SK-N-SH (cell line): Measurements from ENCODE around the gene WDR6. TPM values are rescaled to one million over a fixed set of nuclear protein-coding genes. Genes with fewer than 3 reads are reported as not detected.
A peak's percentile ranks its signal among the peaks of the same experiment; 100 is the strongest.

ENCODE experiments used
- CTCF ChIA-PET: fragments of 300-600, 350-600 bp; formaldehyde crosslinking; extraction: SDS; loops from one replicate; lab custom pipeline; 2021; lab: Yijun Ruan, JAX
- POLR2A ChIA-PET: fragments of 350-600 bp; sonication (Branson Sonifier 250); formaldehyde crosslinking; extraction: SDS; loops from one replicate; lab custom pipeline; 2020; ENCODE audit warnings: antibody characterized with exemption, inconsistent platforms; lab: Yijun Ruan, JAX
- DNase-seq: peaks from one replicate; pipeline ENCODE4 v3.0.0; 2012
- H2AFZ ChIP-seq: fragments of 200-600 bp; sonication (generic); 2 replicates; pipeline ENCODE4 v1.8.1; 2016; ENCODE audit warnings: antibody characterized with exemption, mild to moderate bottlenecking, low read depth
- H3F3A ChIP-seq: fragments of 200-600 bp; sonication (generic); replicated peaks from 2 replicates; pipeline ENCODE3; 2016; ENCODE audit warnings: antibody characterized with exemption, mild to moderate bottlenecking; ENCODE audit not compliant: insufficient read depth
- H3K27ac ChIP-seq, 2 experiments: fragments of 200-500 bp in 1 of 2; fragments of 200-600 bp in 1 of 2; sonication (Bioruptor generic) in 1 of 2; sonication (generic), shearing (Covaris generic) in 1 of 2; 2 replicates each; pipeline versions ENCODE4 v1.5.1 to v1.6.1; 2014 to 2016; ENCODE audit warnings: low read depth in 2 of 2, inconsistent platforms in 1 of 2, low read length in 1 of 2, mild to moderate bottlenecking in 1 of 2, mixed read lengths in 1 of 2
- H3K27me3 ChIP-seq: fragments of 200-600 bp; sonication (generic), shearing (Covaris generic); 2 replicates; pipeline ENCODE4 v1.6.1; 2016; ENCODE audit warnings: mixed run types; ENCODE audit not compliant: insufficient read depth
- H3K36me3 ChIP-seq, 2 experiments: fragments of 200-500 bp in 1 of 2; fragments of 200-600 bp in 1 of 2; sonication (Bioruptor generic) in 1 of 2; sonication (generic) in 1 of 2; replicated peaks in 1 of 2; 2 replicates each; pipeline versions ENCODE3 to v1.5.1; 2014 to 2016; ENCODE audit warnings: low read length in 1 of 2, mild to moderate bottlenecking in 1 of 2; ENCODE audit not compliant: insufficient read depth in 2 of 2, control insufficient read depth in 1 of 2
- H3K4me1 ChIP-seq, 2 experiments: fragments of 200-500 bp in 1 of 2; fragments of 200-600 bp in 1 of 2; sonication (Bioruptor generic) in 1 of 2; sonication (generic), shearing (Covaris generic) in 1 of 2; 2 replicates each; pipeline versions ENCODE4 v1.5.1 to v1.6.1; 2014 to 2016; ENCODE audit warnings: low read depth in 1 of 2, low read length in 1 of 2, mixed run types in 1 of 2; ENCODE audit not compliant: insufficient read depth in 2 of 2, control insufficient read depth in 1 of 2
- H3K4me2 ChIP-seq: fragments of 200-600 bp; sonication (generic), shearing (Covaris generic); 2 replicates; pipeline ENCODE4 v1.6.1; 2017; ENCODE audit warnings: mixed run types
- H3K4me3 ChIP-seq, 2 experiments: fragments of 200-500 bp in 1 of 2; fragments of 200-600 bp in 1 of 2; sonication (Bioruptor generic) in 1 of 2; sonication (generic), shearing (Covaris generic) in 1 of 2; 2 replicates each; pipeline versions ENCODE4 v1.5.1 to v1.8.1; 2014 to 2016; ENCODE audit warnings: low read depth in 2 of 2, inconsistent platforms in 1 of 2, low read length in 1 of 2, mild to moderate bottlenecking in 1 of 2, mixed read lengths in 1 of 2, moderate library complexity in 1 of 2
- H3K79me2 ChIP-seq: fragments of 200-600 bp; sonication (generic); 2 replicates; pipeline ENCODE4 v1.8.1; 2017; ENCODE audit warnings: mild to moderate bottlenecking; ENCODE audit not compliant: insufficient read depth
- H3K9ac ChIP-seq: fragments of 200-600 bp; sonication (generic); 2 replicates; pipeline ENCODE4 v1.6.1; 2017; ENCODE audit warnings: mixed run types
- H3K9me2 ChIP-seq: fragments of 200-600 bp; sonication (generic); 2 replicates; pipeline ENCODE4 v1.6.1; 2017; ENCODE audit warnings: mixed run types
- H3K9me3 ChIP-seq: fragments of 200-600 bp; sonication (generic); 2 replicates; pipeline ENCODE4 v1.6.1; 2017; ENCODE audit warnings: mixed run types, mild to moderate bottlenecking, moderate library complexity
- H4K20me1 ChIP-seq: fragments of 200-600 bp; sonication (generic); 2 replicates; pipeline ENCODE4 v1.6.1; 2017; ENCODE audit warnings: mild to moderate bottlenecking, mixed run types; ENCODE audit not compliant: insufficient read depth
- CTCF ChIP-seq: fragments of 200-600 bp; sonication (generic); IDR thresholded peaks from 2 replicates; pipeline ENCODE4 v1.6.1; 2017; ENCODE audit warnings: antibody characterized with exemption, mild to moderate bottlenecking, moderate library complexity
- FOSL2 ChIP-seq: IDR thresholded peaks from 2 replicates; pipeline ENCODE4 v1.4.0; 2012; ENCODE audit warnings: low read depth, mild to moderate bottlenecking, moderate library complexity, borderline replicate concordance
- FOXJ3 ChIP-seq: sonication (generic); formaldehyde crosslinking; IDR thresholded peaks from 2 replicates; pipeline ENCODE4 v1.5.1; 2020; ENCODE audit warnings: mild to moderate bottlenecking, missing genetic modification reagents
- FOXM1 ChIP-seq: IDR thresholded peaks from 2 replicates; pipeline ENCODE4 v1.4.0; 2012; ENCODE audit warnings: low read depth, mild to moderate bottlenecking
- GABPA ChIP-seq: IDR thresholded peaks from 2 replicates; pipeline ENCODE4 v1.4.0; 2012; ENCODE audit warnings: low read depth, mild to moderate bottlenecking
- NRF1 ChIP-seq: IDR thresholded peaks from 2 replicates; pipeline ENCODE4 v1.6.1; 2012; ENCODE audit warnings: low read depth, mild to moderate bottlenecking, low read length
- POLR2AphosphoS5 ChIP-seq: IDR thresholded peaks from 2 replicates; pipeline ENCODE4 v1.6.1; 2012; ENCODE audit warnings: low read depth, low read length
- RCOR1 ChIP-seq: fragments of 150-350 bp; IDR thresholded peaks from 2 replicates; pipeline ENCODE4 v1.6.1; 2017; ENCODE audit warnings: antibody characterized with exemption, low read length
- REST ChIP-seq: IDR thresholded peaks from 2 replicates; pipeline ENCODE4 v1.6.1; 2012; ENCODE audit warnings: mild to moderate bottlenecking, low read depth, low read length, moderate library complexity
- RXRA ChIP-seq: IDR thresholded peaks from 2 replicates; pipeline ENCODE4 v1.4.0; 2012; ENCODE audit warnings: low read depth, mild to moderate bottlenecking, borderline replicate concordance
- SMC3 ChIP-seq: IDR thresholded peaks from 2 replicates; pipeline ENCODE4 v1.6.1; 2012; ENCODE audit warnings: low read depth, low read length, improper control_type of control experiment
- TAF1 ChIP-seq: IDR thresholded peaks from 2 replicates; pipeline ENCODE4 v1.6.1; 2012; ENCODE audit warnings: low read depth, mild to moderate bottlenecking, low read length, moderate library complexity, borderline replicate concordance
- TCF12 ChIP-seq: IDR thresholded peaks from 2 replicates; pipeline ENCODE4 v1.4.0; 2012
- TEAD4 ChIP-seq: IDR thresholded peaks from 2 replicates; pipeline ENCODE4 v1.4.0; 2012; ENCODE audit warnings: mild to moderate bottlenecking, borderline replicate concordance; ENCODE audit not compliant: insufficient read depth
- YY1 ChIP-seq: IDR thresholded peaks from 2 replicates; pipeline ENCODE4 v1.4.0; 2012; ENCODE audit warnings: low read depth, mild to moderate bottlenecking
- WGBS: methylation state at CpG from one replicate; pipeline ENCODE4 v1.1.6; 2017; ENCODE audit warnings: low lambda C conversion rate; 5-methylcytosine and 5-hydroxymethylcytosine counted together
- polyA plus RNA-seq, 3 experiments: library from polyadenylated mRNA; depleted of rRNA; stranded (reverse); fragments of >200 nt; gene quantifications; 2 replicates each; pipeline ENCODE4 v1.2.3, GENCODE V29; 2012

The WDR6 gene
- polyA plus RNA-seq, 1 of the 3 experiments (the other 2 are of a cell fraction): 230 TPM

GRCh38 chr3:49025005-49025792, 18.0 kb downstream of the WDR6 start:
- Histone ChIP-seq H3K4me3 (no peak overlapping the region), H3K9me3 (no peaks in the 10 kb centered on the region), H3K9ac (no peak overlapping the region), H3K9me2 (no peaks in the 10 kb centered on the region), H4K20me1 (no peaks in the 10 kb centered on the region), H3K4me1 (peaks cover 10 to 42% of the 10 kb centered on the region in 2 experiments; a peak in 3 of 4 replicates), H3F3A (peaks cover 45% of the 10 kb centered on the region), H3K27ac (peak overlapping the region in 1 of 2 experiments; percentile 34; a peak in 1 of 4 replicates), H3K36me3 (peaks cover 49 to 53% of the 10 kb centered on the region in 2 experiments), H2AFZ (no peak overlapping the region), H3K27me3 (no peaks in the 10 kb centered on the region), H3K4me2 (no peak overlapping the region), H3K79me2 (peaks cover 79% of the 10 kb centered on the region)
- peak; percentile 17 for DNase-seq
- ChIA-PET POLR2A (interaction anchor here (1.0 to 1.9 kb wide), 3 partner anchors 18 to 69 kb away, joined by 4 to 9 read pairs (median 6); partner anchors contain the start of genes QRICH1 and WDR6), CTCF (interaction anchor here (0.9 to 3.6 kb wide), 3 partner anchors 11 to 37 kb away, joined by 3 to 14 read pairs (median 7); partner anchors contain the start of gene WDR6)
- 81% methylated on average over 8 of the region's 13 CpGs for WGBS
- no peak for TF ChIP-seq SMC3
- no peak for TF ChIP-seq FOSL2
- TF ChIP-seq GABPA: no peak
- TF ChIP-seq CTCF: no peak
- TF ChIP-seq POLR2AphosphoS5: peak; percentile 41; the same call in 1 of the 2 replicates
- TF ChIP-seq TEAD4: no peak

- POLR2A ChIA-PET: interaction anchor here (1.3 to 1.9 kb wide), 3 partner anchors 14 to 68 kb away, joined by 3 to 9 read pairs (median 6); partner anchors contain the start of genes QRICH1 and WDR6
- Histone ChIP-seq H3K9ac (no peak overlapping the region), H3K27ac (no peak overlapping the region; a peak in 1 of 4 replicates), H3K4me1 (peaks cover 10 to 41% of the 10 kb centered on the region in 2 experiments; a peak in 3 of 4 replicates), H3K79me2 (peaks cover 72% of the 10 kb centered on the region), H3K4me3 (no peak overlapping the region), H3K36me3 (peaks cover 52 to 58% of the 10 kb centered on the region in 2 experiments), H2AFZ (no peak overlapping the region), H4K20me1 (no peaks in the 10 kb centered on the region), H3K27me3 (no peaks in the 10 kb centered on the region), H3K9me3 (no peaks in the 10 kb centered on the region), H3F3A (peaks cover 49% of the 10 kb centered on the region), H3K9me2 (no peaks in the 10 kb centered on the region), H3K4me2 (no peak overlapping the region)
- no peak for DNase-seq
- CTCF ChIA-PET: interaction anchor here (0.8 to 3.6 kb wide), 4 partner anchors 12 to 423 kb away, joined by 3 to 14 read pairs (median 5); partner anchors contain the start of gene WDR6
- 82% methylated on average over 3 of the region's 8 CpGs for WGBS
- TF ChIP-seq FOSL2 (no peak), FOXJ3 (CRISPR knock-in tag) (no peak), FOXM1 (no peak), RXRA (no peak), TAF1 (no peak), CTCF (no peak), RCOR1 (no peak), TCF12 (no peak), YY1 (no peak), NRF1 (no peak), REST (no peak), POLR2AphosphoS5 (no peak; the same call in 1 of the 2 replicates)
Observed at GRCh38 chr3:49025793-49026520, 18.8 kb downstream of the WDR6 start.
